IMR-90 (cell line): Measurements from ENCODE around the gene SOS1. TPM values are rescaled to one million over a fixed set of nuclear protein-coding genes. Genes with fewer than 3 reads are reported as not detected.

Experiments
- ATAC-seq: fragments of 200-7000 bp; cut with Tn5 transposase; 2 replicates; pipeline ENCODE4 v1.9.1; 2020; ENCODE audit warnings: low read depth, mild to moderate bottlenecking, moderate library complexity
- BruUV-seq: library from RNA; stranded (reverse); fragments of 400-500 nt; replicated peaks from 2 replicates; lab custom pipeline; 2021; lab: Mats Ljungman, UMichigan
- CTCF ChIA-PET: fragments of 300-600 bp; formaldehyde crosslinking; extraction: SDS; loops from one replicate; lab custom pipeline; 2021; ENCODE audit warnings: antibody characterized with exemption; lab: Yijun Ruan, JAX
- POLR2A ChIA-PET: fragments of 300-600 bp; sonication (Branson Sonifier 250); formaldehyde crosslinking; loops from one replicate; lab custom pipeline; 2022; ENCODE audit warnings: antibody characterized with exemption; ENCODE audit not compliant: unreplicated experiment; lab: Charles Lee
- DNase-seq: peaks from one replicate; pipeline ENCODE4 v3.0.0; 2013
- H2AFZ ChIP-seq: replicated peaks from 2 replicates; pipeline ENCODE3; 2013; ENCODE audit warnings: low read length, mild to moderate bottlenecking; ENCODE audit not compliant: poor library complexity
- H2AK5ac ChIP-seq: 2 replicates; pipeline ENCODE4 v1.6.1; 2013; ENCODE audit warnings: low read depth, low read length, inconsistent platforms
- H2AK9ac ChIP-seq: replicated peaks from 2 replicates; pipeline ENCODE3; 2013; ENCODE audit warnings: mild to moderate bottlenecking, low read depth, low read length, moderate library complexity; ENCODE audit not compliant: poor library complexity
- H2BK120ac ChIP-seq: 2 replicates; pipeline ENCODE4 v1.6.1; 2013; ENCODE audit warnings: low read depth, low read length, inconsistent platforms
- H2BK15ac ChIP-seq: 3 replicates; pipeline ENCODE4 v1.6.1; 2013; ENCODE audit warnings: low read depth, low read length, inconsistent platforms
- H2BK20ac ChIP-seq: 2 replicates; pipeline ENCODE4 v1.6.1; 2013; ENCODE audit warnings: low read depth, mild to moderate bottlenecking, inconsistent platforms, low read length, moderate library complexity
- H2BK5ac ChIP-seq: 2 replicates; pipeline ENCODE4 v1.6.1; 2013; ENCODE audit warnings: mild to moderate bottlenecking, low read depth, low read length, inconsistent platforms; ENCODE audit not compliant: poor library complexity, severe bottlenecking
- H3K14ac ChIP-seq: replicated peaks from 2 replicates; pipeline ENCODE4 v1.6.1; 2013; ENCODE audit warnings: low read depth, low read length, inconsistent platforms
- H3K18ac ChIP-seq: 2 replicates; pipeline ENCODE4 v1.6.1; 2013; ENCODE audit warnings: low read depth, low read length, control low read depth
- H3K23ac ChIP-seq: 2 replicates; pipeline ENCODE4 v1.6.1; 2013; ENCODE audit warnings: low read depth, low read length, inconsistent platforms
- H3K27ac ChIP-seq: 2 replicates; pipeline ENCODE4 v1.5.1; 2013; ENCODE audit warnings: mild to moderate bottlenecking, control low read depth, low read length; ENCODE audit not compliant: insufficient read depth
- H3K27me3 ChIP-seq: 2 replicates; pipeline ENCODE4 v1.6.1; 2013; ENCODE audit warnings: low read length; ENCODE audit not compliant: control insufficient read depth, insufficient read depth
- H3K36me3 ChIP-seq: 2 replicates; pipeline ENCODE4 v1.6.1; 2013; ENCODE audit warnings: low read length, mixed read lengths; ENCODE audit not compliant: control insufficient read depth, insufficient read depth
- H3K4ac ChIP-seq: 2 replicates; pipeline ENCODE4 v1.6.1; 2013; ENCODE audit warnings: low read depth, low read length, inconsistent platforms
- H3K4me1 ChIP-seq: 2 replicates; pipeline ENCODE4 v1.6.1; 2013; ENCODE audit warnings: low read length, mixed read lengths; ENCODE audit not compliant: control insufficient read depth, insufficient read depth
- H3K4me2 ChIP-seq: 2 replicates; pipeline ENCODE4 v1.6.1; 2013; ENCODE audit warnings: low read depth, mild to moderate bottlenecking, control low read depth, low read length, moderate library complexity
- H3K4me3 ChIP-seq: 2 replicates; pipeline ENCODE4 v1.5.1; 2013; ENCODE audit warnings: low read depth, mild to moderate bottlenecking, control low read depth, low read length, moderate library complexity; ENCODE audit not compliant: insufficient read depth
- H3K56ac ChIP-seq: 2 replicates; pipeline ENCODE4 v1.6.1; 2013; ENCODE audit warnings: low read length, inconsistent platforms; ENCODE audit not compliant: insufficient read depth; ENCODE audit errors: extremely low read depth
- H3K79me1 ChIP-seq, 2 experiments: 2 replicates each; pipeline ENCODE4 v1.6.1; 2013; ENCODE audit warnings: low read length in 2 of 2, inconsistent platforms in 1 of 2, low read depth in 1 of 2
- H3K9ac ChIP-seq: 2 replicates; pipeline ENCODE4 v1.6.1; 2013; ENCODE audit warnings: low read depth, low read length, control low read depth
- H3K9me1 ChIP-seq: 2 replicates; pipeline ENCODE4 v1.6.1; 2013; ENCODE audit warnings: low read length, inconsistent platforms; ENCODE audit not compliant: insufficient read depth
- H3K9me3 ChIP-seq: 2 replicates; pipeline ENCODE4 v1.6.1; 2013; ENCODE audit warnings: low read length; ENCODE audit not compliant: control insufficient read depth, insufficient read depth
- H4K20me1 ChIP-seq: 2 replicates; pipeline ENCODE4 v1.6.1; 2013; ENCODE audit warnings: low read length, inconsistent platforms; ENCODE audit not compliant: insufficient read depth
- H4K5ac ChIP-seq: 2 replicates; pipeline ENCODE4 v1.6.1; 2013; ENCODE audit warnings: mild to moderate bottlenecking, low read depth, low read length, control low read depth
- H4K8ac ChIP-seq, 2 experiments: 2 replicates each; pipeline ENCODE4 v1.6.1; 2013; ENCODE audit warnings: low read depth in 2 of 2, low read length in 2 of 2, control low read depth in 1 of 2, inconsistent platforms in 1 of 2
- H4K91ac ChIP-seq: 2 replicates; pipeline ENCODE4 v1.6.1; 2013; ENCODE audit warnings: low read depth, low read length, inconsistent platforms; ENCODE audit not compliant: insufficient read depth
- CEBPB ChIP-seq: IDR thresholded peaks from 2 replicates; pipeline ENCODE4 v1.6.1; 2012; ENCODE audit warnings: low read depth, low read length, improper control_type of control experiment
- POLR2A ChIP-seq: IDR thresholded peaks from 2 replicates; pipeline ENCODE4 v1.6.1; 2012; ENCODE audit warnings: mild to moderate bottlenecking, low read depth, low read length
- RFX5 ChIP-seq: IDR thresholded peaks from 2 replicates; pipeline ENCODE4 v1.8.0; 2012; ENCODE audit warnings: low read depth, mild to moderate bottlenecking, low read length, moderate library complexity
- WGBS, 2 experiments: methylation state at CpG; one replicate each; pipeline versions ENCODE4 v1.1.5 to v1.1.7; 2013; ENCODE audit warnings: missing lambda C conversion rate in 2 of 2; ENCODE audit not compliant: insufficient read length in 1 of 2; ENCODE audit errors: extremely low coverage in 2 of 2; 5-methylcytosine and 5-hydroxymethylcytosine counted together
- dilution Hi-C: fragments of 300-500 bp; cut with HindIII; formaldehyde crosslinking; loops from one replicate; pipeline ENCODE4 v1.14.3; 2018; ENCODE audit warnings: low sequenced_read_pairs; ENCODE audit not compliant: unreplicated experiment
- in situ Hi-C: fragments of 300-500 bp; cut with MboI; formaldehyde crosslinking; loops from 3 replicates; pipeline ENCODE4 v1.14.3; 2019; ENCODE audit warnings: low sequenced_read_pairs, inconsistent platforms, mixed read lengths
- intact Hi-C: fragments of 100-400 bp; cut with micrococcal nuclease; formaldehyde crosslinking; loops from 2 replicates; pipeline ENCODE4 v1.10.0; 2022
- polyA plus RNA-seq, 3 experiments: library from polyadenylated mRNA; depleted of rRNA; stranded (reverse); fragments of >200 nt; gene quantifications; 2 replicates each; pipeline ENCODE4 v1.2.3, GENCODE V29; 2012; ENCODE audit warnings: low replicate concordance in 1 of 3
- total RNA-seq: library from RNA; depleted of rRNA; stranded (reverse); fragments of >200 nt; gene quantifications from 2 replicates; pipeline ENCODE4 v1.2.3, GENCODE V29; 2012

Gene SOS1
- total and polyA plus RNA-seq, 2 of the 4 experiments (the other 2 are of a cell fraction): 8.2 to 11.2 TPM

- in situ Hi-C loops (no loop called here), intact Hi-C loops (loop anchor here (2.0 kb wide), 1 partner anchor 56 kb away; no protein-coding TSS in a partner anchor), dilution Hi-C loops (no loop called here)
- H3K27ac ChIP-seq: peak overlapping the region; percentile 76
- peaks cover 3% of the 10 kb centered on the region for H3K4me1 ChIP-seq
- peak overlapping the region; percentile 43 for H2BK120ac ChIP-seq
- no peaks in the 10 kb centered on the region for H3K9me3 ChIP-seq
- H2BK5ac ChIP-seq: peak overlapping the region; percentile 71
- H3K36me3 ChIP-seq: no peaks in the 10 kb centered on the region
- peak overlapping the region; percentile 13; the same call in 1 of the 3 replicates for H2BK15ac ChIP-seq
- H2BK20ac ChIP-seq: no peak overlapping the region
- peak overlapping the region; percentile 83 for H3K9ac ChIP-seq
- TF ChIP-seq CEBPB: peak; percentile 91; the same call in 1 of the 2 replicates
- no peak for TF ChIP-seq POLR2A
- TF ChIP-seq RFX5: no peak
- H4K20me1 ChIP-seq: peaks cover 3% of the 10 kb centered on the region
- H3K27me3 ChIP-seq: no peaks in the 10 kb centered on the region
- BruUV-seq: no TSS peak
- H4K8ac ChIP-seq: peak overlapping the region; percentile 88 to 92
- H3K79me1 ChIP-seq: peaks cover 5 to 25% of the 10 kb centered on the region in 2 experiments; a peak in 3 of 4 replicates
- H4K5ac ChIP-seq: peak overlapping the region; percentile 83
- ATAC-seq (peak; percentile 1), DNase-seq (no peak)
- H2AK9ac ChIP-seq: peak overlapping the region; percentile 23
- CTCF ChIA-PET: interaction anchor here (0.7 to 1.0 kb wide), 2 partner anchors 66 to 104 kb away, joined by 3 to 4 read pairs; no protein-coding TSS in a partner anchor
- WGBS, 2 experiments: 2% methylated on average over 8 of the region's 10 CpGs; no CpG with 5 or more reads in 1 of the 2 experiments
- peak overlapping the region; percentile 84 for H3K4me2 ChIP-seq
- peak overlapping the region; percentile 95 for H2AFZ ChIP-seq
- peak overlapping the region; percentile 86 for H3K14ac ChIP-seq
- POLR2A ChIA-PET: no interaction called here
- peak overlapping the region; percentile 81 for H3K4me3 ChIP-seq
- H2AK5ac ChIP-seq: 0 out of 2 replicates have a peak overlapping the region, but pooled peaks have one; percentile 5
- peak overlapping the region; percentile 64 for H3K56ac ChIP-seq
- H3K4ac ChIP-seq: peak overlapping the region; percentile 80
- peak overlapping the region; percentile 49; the same call in 1 of the 2 replicates for H3K18ac ChIP-seq
- peak overlapping the region; percentile 85 for H4K91ac ChIP-seq
- peaks cover 8% of the 10 kb centered on the region for H3K9me1 ChIP-seq
- H3K23ac ChIP-seq: peak overlapping the region; percentile 93
Observed at GRCh38 chr2:39124746-39125057, 3.9 kb upstream of the SOS1 start.
